HG02623 (cell line): Measurements from ENCODE around the gene AMBN.
"Not testable (repeated sequence)": the region's sequence is repeated elsewhere in the genome, so short reads cannot be mapped to it uniquely, and the experiment has no call there.

ENCODE experiments used
- ATAC-seq: cut with Tn5 transposase; IDR thresholded peaks from one replicate; pipeline ENCODE4 v1.9.1; 2021; ENCODE audit warnings: moderate library complexity; ENCODE audit not compliant: unreplicated experiment

Gene AMBN

GRCh38 chr4:70607334-70607853 lies 15.3 kb downstream of the AMBN start:
- no peak for ATAC-seq

- no peak for ATAC-seq
These were observed 16.3 kb downstream of the AMBN start for GRCh38 chr4:70608324-70608723.

GRCh38 chr4:70613306-70614183 lies 21.5 kb downstream of the AMBN start:
- peak; percentile 77 for ATAC-seq

- no peak for ATAC-seq
These were observed 22.1 kb downstream of the AMBN start for GRCh38 chr4:70614184-70614555.

- no peak for ATAC-seq
These were observed 27.2 kb downstream of the AMBN start for GRCh38 chr4:70619288-70619687.

GRCh38 chr4:70619778-70620177 lies 27.7 kb downstream of the AMBN start:
- ATAC-seq, result no peak

- no peak for ATAC-seq
These were observed 31.3 kb downstream of the AMBN start for GRCh38 chr4:70623323-70623722.

GRCh38 chr4:70624226-70624793 lies 32.3 kb downstream of the AMBN start:
- ATAC-seq, result no peak

- no peak for ATAC-seq
These were observed 35.6 kb downstream of the AMBN start for GRCh38 chr4:70627620-70628019.

GRCh38 chr4:70628444-70628843 lies 36.4 kb downstream of the AMBN start, which contains the start of gene ENAM:
TSS of gene ENAM (plus strand) at chr4:70628744. CDS start at chr4:70629501, 757 bp downstream.
- ATAC-seq, result no peak

- peak; percentile 70 for ATAC-seq
These were observed 37.5 kb downstream of the AMBN start for GRCh38 chr4:70629469-70630090.

- no peak for ATAC-seq
These were observed 38.1 kb downstream of the AMBN start for GRCh38 chr4:70630162-70630561.

GRCh38 chr4:70632028-70632427 lies 40.0 kb downstream of the AMBN start:
- ATAC-seq, result no peak

GRCh38 chr4:70634482-70634881 lies 42.4 kb downstream of the AMBN start:
- ATAC-seq, result no peak

- no peak for ATAC-seq
These were observed 45.3 kb downstream of the AMBN start for GRCh38 chr4:70637239-70637913.

- no peak for ATAC-seq
These were observed 48.1 kb downstream of the AMBN start for GRCh38 chr4:70640192-70640591.

GRCh38 chr4:70650741-70651140 lies 58.7 kb downstream of the AMBN start:
- not testable (repeated sequence) for ATAC-seq

- ATAC-seq, result no peak
These were observed 59.9 kb downstream of the AMBN start for GRCh38 chr4:70651864-70652506.

- ATAC-seq, result no peak
These were observed 62.6 kb downstream of the AMBN start for GRCh38 chr4:70654605-70655011.
